COLO668 (cell line): ENCODE measurements around the gene NCAPH2.
"Not testable (repeated sequence)": the region's sequence is repeated elsewhere in the genome, so short reads cannot be mapped to it uniquely, and the experiment has no call there.

ENCODE experiments used
- DNase-seq: peaks from one replicate; lab custom pipeline; 2025; ENCODE audit not compliant: unreplicated experiment; lab: John Stamatoyannopoulos, UW

The NCAPH2 gene

GRCh38 chr22:50517495-50518260 lies 9.7 kb downstream of the NCAPH2 start:
- DNase-seq = no peak

GRCh38 chr22:50518606-50519005 lies 10.6 kb downstream of the NCAPH2 start:
- no peak for DNase-seq

- DNase-seq = no peak
These were observed 11.1 kb downstream of the NCAPH2 start for GRCh38 chr22:50519151-50519550.

- DNase-seq = not testable (repeated sequence)
These were observed 12.2 kb downstream of the NCAPH2 start for GRCh38 chr22:50520184-50520583.

- DNase-seq = no peak
These were observed 12.9 kb downstream of the NCAPH2 start for GRCh38 chr22:50520826-50521453.

- DNase-seq = no peak
These were observed 13.7 kb downstream of the NCAPH2 start for GRCh38 chr22:50521710-50522109.

GRCh38 chr22:50522208-50522805 lies 14.3 kb downstream of the NCAPH2 start:
- DNase-seq = no peak

GRCh38 chr22:50522806-50523438 lies 14.9 kb downstream of the NCAPH2 start:
- no peak for DNase-seq

- DNase-seq = no peak
These were observed 15.4 kb downstream of the NCAPH2 start for GRCh38 chr22:50523458-50523805.

- peak; percentile 85 for DNase-seq
These were observed 16.0 kb downstream of the NCAPH2 start for GRCh38 chr22:50523806-50524675.

GRCh38 chr22:50524676-50525103 lies 16.7 kb downstream of the NCAPH2 start:
- peak; percentile 73 for DNase-seq

GRCh38 chr22:50525104-50525857 lies 17.3 kb downstream of the NCAPH2 start, which contains the start of gene SCO2:
Gene SCO2, minus strand, starts transcription at chr22:50525598. Its CDS starts 1,187 bp downstream, at chr22:50524411.
- peak; percentile 98 for DNase-seq

GRCh38 chr22:50525858-50526107 lies 17.8 kb downstream of the NCAPH2 start:
- DNase-seq = no peak

- peak; percentile 89 for DNase-seq
These were observed 18.2 kb downstream of the NCAPH2 start for GRCh38 chr22:50526108-50526833.

- no peak for DNase-seq
These were observed 19.1 kb downstream of the NCAPH2 start for GRCh38 chr22:50526834-50527801.

GRCh38 chr22:50527921-50528681 lies 20.1 kb downstream of the NCAPH2 start:
- no peak for DNase-seq

- DNase-seq = no peak
These were observed 20.8 kb downstream of the NCAPH2 start for GRCh38 chr22:50528682-50529415.
